ENCODE measurements around the gene SBK3.
"Not testable (repeated sequence)": the region's sequence is repeated elsewhere in the genome, so short reads cannot be mapped to it uniquely, and the experiment has no call there.

SBK3 gene

GRCh38 chr19:55576746-55577145 is 31.4 kb upstream of the SBK3 start:
- DNase-seq (ENCODE audit: low read depth): no peak

DNA sequence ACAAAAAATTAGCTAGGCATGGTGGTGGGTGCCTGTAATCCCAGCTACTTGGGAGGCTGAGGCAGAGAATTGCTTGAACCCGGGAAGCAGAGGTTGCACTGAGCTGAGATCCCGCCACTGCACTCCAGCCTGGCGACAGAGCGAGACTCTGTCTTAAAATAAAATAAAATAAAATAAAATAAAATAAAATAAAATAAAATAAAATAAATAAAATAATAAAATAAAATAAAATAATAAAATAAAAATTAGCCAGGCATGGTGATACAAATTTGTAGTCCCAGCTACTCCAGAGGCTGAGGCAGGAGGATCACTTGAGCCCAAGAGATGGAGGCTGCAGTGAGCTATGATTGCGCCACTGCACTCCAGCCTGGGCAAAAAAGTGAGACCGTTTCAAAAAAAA is 28.6 kb upstream of the SBK3 start:
- DNase-seq (ENCODE audit: low read depth): not testable (repeated sequence)

DNA sequence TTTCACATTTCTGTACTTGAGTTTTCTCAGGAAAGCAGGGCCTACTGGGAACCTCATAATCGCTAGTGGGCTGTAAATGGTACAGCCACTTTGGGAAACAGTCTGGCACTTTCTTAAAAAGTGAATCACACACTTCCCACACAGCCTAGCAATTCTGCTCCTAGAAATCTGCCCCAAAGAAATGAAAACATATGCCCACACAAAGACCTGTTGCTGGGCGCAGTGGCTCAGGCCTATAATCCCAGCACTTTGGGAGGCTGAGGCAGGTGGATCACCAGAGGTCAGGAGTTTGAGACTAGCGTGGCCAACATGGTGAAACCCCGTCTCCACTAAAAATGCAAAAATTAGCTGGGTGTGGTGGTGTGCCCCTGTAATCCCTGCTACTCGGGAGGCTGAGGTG is 24.1 kb upstream of the SBK3 start:
- DNase-seq (ENCODE audit: low read depth): not testable (repeated sequence)

DNA sequence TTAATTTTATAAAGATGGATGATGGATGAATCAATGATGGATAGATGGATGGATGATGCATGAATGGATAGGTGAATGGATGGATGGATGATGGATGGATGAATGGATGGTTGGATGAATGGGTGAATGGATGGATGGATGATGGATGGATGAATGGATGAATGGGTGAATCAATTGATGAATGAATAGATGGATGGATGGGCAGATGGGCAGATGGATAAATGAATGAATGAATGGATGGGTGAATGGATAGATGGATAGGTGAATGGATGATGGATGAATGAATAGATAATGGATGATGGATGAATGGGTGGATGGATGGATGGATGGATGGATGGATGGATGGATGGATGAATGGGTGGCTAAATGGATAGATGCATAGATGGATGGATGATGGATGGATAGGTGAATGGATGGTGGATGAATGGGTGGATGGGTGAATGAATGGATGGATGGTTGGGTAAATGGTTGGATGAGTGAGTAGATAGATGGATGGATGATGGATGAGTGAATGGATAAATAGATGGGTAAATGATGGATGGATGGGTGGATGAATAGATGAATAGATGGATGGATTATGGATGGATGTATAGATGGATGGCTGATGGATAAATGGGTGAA is 22.5 kb upstream of the SBK3 start:
- no peak for DNase-seq (ENCODE audit: low read depth)

DNA sequence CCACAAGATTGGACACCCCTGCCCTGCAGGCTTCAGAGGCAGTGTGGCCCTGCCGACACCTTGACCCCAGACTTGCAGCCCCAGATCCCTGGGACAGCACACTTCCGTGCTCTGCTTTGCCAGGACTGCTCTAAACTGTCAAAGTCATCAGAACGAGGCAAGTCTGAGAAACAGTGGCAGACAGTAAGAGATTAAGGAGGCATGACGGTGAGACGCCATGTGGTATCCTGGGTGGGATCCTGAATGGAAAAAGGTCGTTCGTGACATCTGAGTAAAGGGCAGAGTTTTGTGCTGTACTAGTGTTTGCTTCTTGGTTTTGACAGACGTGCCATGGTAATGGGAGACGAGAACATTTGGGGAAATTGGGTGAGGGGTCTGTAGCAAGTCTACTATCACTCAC is 21.5 kb upstream of the SBK3 start:
- DNase-seq (ENCODE audit: low read depth): no peak

GRCh38 chr19:55563261-55563690 is 17.9 kb upstream of the SBK3 start:
- DNase-seq (ENCODE audit: low read depth): no peak

- no peak for DNase-seq (ENCODE audit: low read depth)
Measured at GRCh38 chr19:55559684-55560083, 14.3 kb upstream of the SBK3 start.

DNA sequence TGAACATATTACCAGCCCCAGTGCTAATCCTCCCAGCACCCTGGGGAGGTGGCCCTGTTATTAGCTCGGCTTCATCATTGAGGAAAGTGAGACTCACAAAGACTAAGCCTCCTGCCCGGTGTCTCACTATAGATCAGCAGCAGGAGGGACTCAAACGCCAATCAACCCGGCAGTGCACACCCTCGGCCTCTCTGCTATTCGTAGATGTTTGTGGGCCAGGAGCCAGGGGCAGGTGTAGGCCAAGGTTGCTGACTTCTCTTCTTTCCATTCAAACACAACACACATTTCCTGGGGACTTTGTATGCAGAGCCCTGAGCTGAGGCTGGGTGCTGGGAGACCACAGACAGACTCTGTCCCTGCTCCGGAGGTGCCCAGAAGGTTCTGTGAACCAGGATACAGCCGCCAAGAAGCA is 9.4 kb upstream of the SBK3 start:
- no peak for DNase-seq (ENCODE audit: low read depth)

DNA sequence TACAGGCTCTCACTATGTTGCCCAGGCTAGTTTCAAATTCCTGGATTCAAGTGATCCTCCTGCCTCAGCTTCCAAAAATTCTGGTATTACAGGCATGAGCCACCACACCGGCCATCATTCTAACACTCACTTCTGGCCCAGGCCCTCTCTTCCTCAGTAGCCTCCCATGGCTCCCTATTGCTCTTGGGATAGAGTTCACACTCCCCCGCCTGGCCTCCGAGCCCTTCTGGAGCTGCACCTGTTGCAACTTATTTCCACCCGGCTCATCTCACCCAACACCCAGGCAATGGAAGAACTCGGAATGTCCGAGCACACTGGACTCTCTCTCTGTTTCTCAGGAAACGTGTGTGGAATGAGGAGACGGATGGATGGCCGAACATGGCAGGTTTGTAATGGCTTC is 9.0 kb upstream of the SBK3 start:
- no peak for DNase-seq (ENCODE audit: low read depth)

DNA sequence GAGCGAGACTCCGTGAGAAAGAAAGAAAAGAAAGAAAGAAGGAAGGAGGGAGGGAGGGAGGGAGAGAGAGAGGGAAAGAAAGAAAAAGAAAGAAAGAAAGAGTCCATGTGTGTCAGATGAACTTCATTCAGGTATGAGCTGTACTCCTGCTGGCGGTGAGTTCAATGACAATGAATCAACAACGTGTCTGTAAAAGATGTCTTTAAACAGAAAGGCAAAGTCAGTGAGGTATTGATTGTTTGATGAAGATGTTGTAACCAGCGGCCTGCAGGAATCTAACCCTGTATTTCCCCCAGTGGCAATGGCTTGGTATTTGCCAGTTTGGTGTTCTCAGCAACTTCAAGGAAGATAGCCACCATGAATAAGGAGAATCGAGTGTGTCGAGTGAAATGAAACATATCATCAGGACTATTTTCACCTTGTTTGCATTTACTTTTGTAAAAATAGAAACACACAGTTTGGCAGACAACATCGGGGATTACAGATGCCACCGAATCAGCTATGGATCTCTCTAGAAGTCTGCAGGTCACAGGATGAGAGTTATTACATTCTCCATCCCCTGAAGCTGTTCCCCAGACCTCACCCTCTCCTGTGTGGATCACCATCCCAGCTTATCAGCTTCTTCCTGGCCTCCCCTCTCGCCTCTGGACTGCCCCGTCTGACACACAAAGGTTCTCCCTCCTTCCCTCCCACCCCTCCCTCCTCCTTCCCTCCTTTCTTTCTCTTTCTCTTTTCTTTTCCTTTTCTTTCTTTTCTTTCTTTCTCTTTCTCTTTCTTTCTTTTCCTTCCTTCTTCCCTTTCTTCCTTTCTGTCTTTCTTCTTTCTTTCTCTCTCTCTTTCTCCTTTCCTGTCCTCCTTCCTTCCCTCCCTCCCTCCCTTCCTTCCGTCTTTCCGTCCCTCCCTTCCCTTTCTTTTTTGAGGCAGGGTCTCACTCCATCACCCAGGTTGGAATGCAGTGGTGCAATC is 8.2 kb upstream of the SBK3 start:
- no peak for DNase-seq (ENCODE audit: low read depth)

DNA sequence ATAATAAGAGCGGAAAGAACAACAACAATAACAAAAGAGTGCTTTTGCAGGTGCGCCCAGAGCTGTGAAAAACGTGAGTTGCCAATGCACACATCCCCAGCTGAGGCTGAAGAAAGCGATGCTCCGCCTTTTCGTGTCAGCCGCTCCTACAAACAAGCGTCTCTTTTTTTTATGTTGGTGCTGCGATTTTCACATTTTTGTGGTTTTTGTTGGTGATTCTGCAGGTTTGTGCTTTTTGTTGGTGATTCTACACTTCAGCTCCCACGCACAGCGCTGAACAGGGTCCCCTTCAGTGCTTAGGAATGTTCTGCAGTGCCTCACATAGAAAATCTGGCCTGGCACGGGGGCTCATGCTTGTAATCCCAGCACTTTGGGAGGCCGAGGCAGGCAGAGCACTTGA is 7.3 kb upstream of the SBK3 start:
- no peak for DNase-seq (ENCODE audit: low read depth)

DNA sequence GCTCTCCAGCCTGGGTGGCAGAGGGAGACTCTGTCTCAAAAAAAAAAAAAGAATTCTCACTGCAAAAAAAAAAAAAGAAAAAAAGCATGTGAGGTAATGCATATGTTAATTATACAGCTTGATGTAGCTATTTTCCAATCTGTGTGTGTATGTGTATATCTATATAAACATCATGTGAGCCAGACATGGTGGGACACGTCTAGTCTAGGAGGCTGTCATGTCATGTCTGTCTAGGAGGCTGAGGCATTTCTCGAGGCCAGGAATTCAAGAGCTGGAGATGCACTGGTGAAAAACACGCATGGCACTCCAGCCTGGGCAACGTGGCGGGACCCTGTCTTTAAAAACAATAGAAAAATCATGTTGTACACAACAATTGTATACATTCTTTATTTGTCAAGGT is 6.9 kb upstream of the SBK3 start:
- DNase-seq (ENCODE audit: low read depth): no peak

- DNase-seq (ENCODE audit: low read depth): no peak
Measured at GRCh38 chr19:55550321-55550650, 4.9 kb upstream of the SBK3 start.

- no peak for DNase-seq (ENCODE audit: low read depth)
Measured at GRCh38 chr19:55549500-55550320, 4.4 kb upstream of the SBK3 start.

- no peak for DNase-seq (ENCODE audit: low read depth)
Measured at GRCh38 chr19:55546822-55547614, 1.7 kb upstream of the SBK3 start.

- DNase-seq (ENCODE audit: low read depth): no peak
Measured at GRCh38 chr19:55546011-55546410, 668 bp upstream of the SBK3 start.

DNA sequence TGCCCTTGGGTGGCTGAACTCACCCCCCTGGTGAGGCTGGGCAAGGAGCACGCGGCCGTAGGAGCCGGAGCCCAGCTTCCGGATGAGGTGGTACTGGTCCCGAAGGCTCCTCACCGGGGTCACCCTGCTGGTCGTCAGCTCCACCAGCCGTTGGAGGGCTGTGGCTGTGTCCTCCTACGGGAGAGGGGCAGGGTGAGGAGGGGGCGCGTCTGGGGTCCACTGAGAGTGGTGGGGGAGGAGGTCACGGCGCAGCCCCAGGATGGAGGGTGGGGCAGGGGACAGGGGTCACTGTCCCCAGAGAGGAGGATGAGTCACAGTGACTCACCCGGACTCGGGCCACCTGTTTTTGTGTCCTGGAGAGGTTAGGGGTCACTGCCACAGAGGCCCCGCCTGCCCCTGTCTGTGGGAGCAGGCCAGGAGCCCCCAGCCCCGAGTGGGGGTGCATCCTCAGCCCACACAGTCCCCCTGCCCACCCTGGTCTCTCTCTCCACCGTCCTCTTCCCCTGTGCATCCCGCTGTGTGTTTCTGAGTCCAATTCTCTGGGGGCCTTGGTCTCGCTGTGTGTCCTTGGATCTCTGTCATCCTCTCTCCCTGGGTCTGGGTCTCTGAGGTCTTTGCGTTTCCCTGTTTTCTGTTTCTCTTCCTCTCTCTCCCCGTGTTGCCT is 435 bp downstream of the SBK3 start:
- no peak for DNase-seq (ENCODE audit: low read depth)

DNA sequence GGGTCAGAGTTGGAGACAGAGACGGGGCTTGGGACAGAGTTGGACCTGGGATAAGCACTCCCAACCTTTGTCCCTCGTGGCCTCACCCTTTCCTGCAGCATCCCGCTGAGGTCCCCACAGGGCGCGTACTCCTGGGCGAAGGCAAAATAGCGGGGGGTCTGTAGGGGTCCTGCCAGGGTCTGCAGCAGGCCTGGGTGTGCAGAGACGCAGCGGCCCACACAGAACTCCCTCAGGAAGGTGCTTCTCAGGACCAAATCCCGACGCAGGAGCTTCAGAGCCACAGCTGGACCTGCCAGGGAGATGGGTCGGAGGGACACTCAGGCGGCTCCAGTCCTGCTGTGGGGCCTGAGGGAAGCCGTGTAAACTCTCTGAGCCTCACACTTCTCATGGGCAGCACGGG is 1.3 kb downstream of the SBK3 start:
- no peak for DNase-seq (ENCODE audit: low read depth)

DNA sequence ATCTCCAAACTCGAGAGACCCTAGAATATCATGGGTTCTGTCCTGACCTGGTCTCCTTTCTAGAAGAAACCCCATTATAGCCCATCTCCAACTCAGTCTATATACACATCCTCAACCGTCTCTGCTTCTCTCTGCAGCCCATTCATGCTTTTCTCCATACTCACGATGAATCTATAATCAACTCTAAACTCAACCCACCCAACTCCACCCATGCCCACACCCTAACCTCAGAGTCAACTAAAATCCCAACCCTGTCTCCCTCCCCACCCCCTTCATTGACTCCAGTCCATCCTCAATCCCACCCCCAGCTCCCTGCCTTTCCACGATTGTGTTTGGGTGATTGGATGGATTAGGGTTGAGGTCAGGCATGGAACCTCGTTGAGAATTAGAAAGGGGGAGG is 1.8 kb downstream of the SBK3 start:
- no peak for DNase-seq (ENCODE audit: low read depth)

DNA sequence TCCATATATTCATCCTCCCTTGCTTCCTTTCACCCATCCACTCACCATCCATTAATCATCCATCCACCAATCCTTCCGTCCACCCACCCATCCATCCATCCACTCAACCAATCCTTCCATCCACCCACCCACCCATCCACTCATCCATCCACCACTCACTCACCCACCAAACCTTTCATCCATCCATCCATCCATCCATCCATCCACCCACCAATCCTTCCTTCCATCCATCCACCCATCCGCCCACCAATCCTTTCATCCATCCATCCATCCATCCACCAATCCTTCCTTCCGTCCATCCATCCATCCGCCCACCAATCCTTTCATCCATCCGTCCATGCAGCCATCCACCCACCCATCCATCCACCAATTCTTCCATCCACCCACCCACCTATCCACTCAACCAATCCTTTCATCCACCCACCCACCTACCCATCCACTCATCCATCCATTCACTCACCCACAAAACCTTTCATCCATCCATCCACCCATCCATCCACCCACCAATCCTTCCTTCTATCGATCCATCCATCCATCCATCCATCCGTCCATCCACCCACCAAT is 3.0 kb downstream of the SBK3 start:
- no peak for DNase-seq (ENCODE audit: low read depth)

GRCh38 chr19:55541091-55541490 is 4.3 kb downstream of the SBK3 start:
- DNase-seq (ENCODE audit: low read depth): no peak

All from activated T-cell treated with anti-CD3 and anti-CD28 coated beads for 48 hours (primary cell).